H1 (cell line): ENCODE data around the gene CHMP6. TPM values are rescaled to one million over a fixed set of nuclear protein-coding genes. Genes with fewer than 3 reads are reported as not detected.

ENCODE experiments used
- CTCF ChIA-PET: fragments of 300-600 bp; sonication (Branson Sonifier 250); formaldehyde crosslinking; loops from one replicate; lab custom pipeline; 2021; ENCODE audit not compliant: partially characterized antibody; lab: Charles Lee
- POLR2A ChIA-PET: fragments of 300-600 bp; sonication (Branson Sonifier 250); formaldehyde crosslinking; loops from one replicate; lab custom pipeline; 2021; ENCODE audit warnings: inconsistent platforms; ENCODE audit not compliant: partially characterized antibody; lab: Charles Lee
- DNase-seq, 2 experiments: peaks; one replicate each; pipeline versions ENCODE4 v3.0.0 to v3.0.0-alpha.2; 2010 to 2022; ENCODE audit warnings: low spot score in 2 of 2, low read depth in 1 of 2, mixed read lengths in 1 of 2
- FAIRE-seq: peaks from 2 replicates; lab custom pipeline; 2011; peaks lifted over from hg19 to GRCh38; lab: Jason Lieb, UNC
- H2AFZ ChIP-seq: 2 replicates; pipeline ENCODE4 v1.8.1; 2012; ENCODE audit warnings: low read length, inconsistent platforms
- H2AK5ac ChIP-seq: 2 replicates; pipeline ENCODE4 v1.6.1; 2013; ENCODE audit warnings: low read depth, low read length
- H2BK120ac ChIP-seq: replicated peaks from 2 replicates; pipeline ENCODE3; 2013; ENCODE audit warnings: low read depth, low read length, inconsistent platforms
- H2BK12ac ChIP-seq: 2 replicates; pipeline ENCODE4 v1.6.1; 2013; ENCODE audit warnings: low read depth, low read length
- H2BK15ac ChIP-seq: 2 replicates; pipeline ENCODE4 v1.6.1; 2013; ENCODE audit warnings: low read length
- H2BK20ac ChIP-seq: 2 replicates; pipeline ENCODE4 v1.6.1; 2013; ENCODE audit warnings: low read length
- H2BK5ac ChIP-seq: 2 replicates; pipeline ENCODE4 v1.6.1; 2013; ENCODE audit warnings: low read depth, low read length
- H3K14ac ChIP-seq: 2 replicates; pipeline ENCODE4 v1.6.1; 2013; ENCODE audit warnings: inconsistent platforms; ENCODE audit not compliant: insufficient read length
- H3K18ac ChIP-seq: 2 replicates; pipeline ENCODE4 v1.6.1; 2013; ENCODE audit warnings: low read length; ENCODE audit errors: extremely low read depth
- H3K23ac ChIP-seq: 2 replicates; pipeline ENCODE4 v1.6.1; 2013; ENCODE audit warnings: inconsistent platforms; ENCODE audit not compliant: insufficient read length
- H3K23me2 ChIP-seq: 2 replicates; pipeline ENCODE4 v1.6.1; 2013; ENCODE audit warnings: low read depth, low read length
- H3K27ac ChIP-seq: 2 replicates; pipeline ENCODE4 v1.6.1; 2011; ENCODE audit warnings: low read depth, low read length, inconsistent platforms
- H3K27me3 ChIP-seq, 4 experiments: replicated peaks in 1 of 4; 1 replicate in 1 of 4; 2 replicates in 3 of 4; pipeline versions ENCODE4 v1.6.1 to v1.8.1; 2011 to 2013; ENCODE audit warnings: low read length in 3 of 4, mild to moderate bottlenecking in 3 of 4, inconsistent platforms in 2 of 4, mixed read lengths in 2 of 4, moderate library complexity in 1 of 4; ENCODE audit not compliant: control insufficient read depth in 3 of 4, insufficient read depth in 3 of 4; ENCODE audit errors: extremely low read depth in 1 of 4
- H3K36me3 ChIP-seq, 4 experiments: 2 replicates each; pipeline versions ENCODE4 v1.6.1 to v1.8.1; 2011 to 2013; ENCODE audit warnings: mild to moderate bottlenecking in 4 of 4, low read length in 3 of 4, moderate library complexity in 2 of 4, control low read depth in 1 of 4, inconsistent platforms in 1 of 4; ENCODE audit not compliant: insufficient read depth in 4 of 4, control insufficient read depth in 2 of 4
- H3K4ac ChIP-seq: replicated peaks from 2 replicates; pipeline ENCODE3; 2013; ENCODE audit warnings: low read length, low read depth, mixed read lengths, inconsistent platforms; ENCODE audit not compliant: insufficient read length
- H3K4me1 ChIP-seq, 4 experiments: replicated peaks in 1 of 4; 1 replicate in 1 of 4; 2 replicates in 3 of 4; pipeline versions ENCODE4 v1.6.1 to v1.8.1; 2011 to 2013; ENCODE audit warnings: low read length in 3 of 4, inconsistent platforms in 2 of 4, mixed read lengths in 1 of 4; ENCODE audit not compliant: insufficient read depth in 4 of 4, control insufficient read depth in 3 of 4
- H3K4me2 ChIP-seq, 2 experiments: 2 replicates each; pipeline versions ENCODE4 v1.6.1 to v1.8.1; 2011 to 2013; ENCODE audit warnings: low read depth in 2 of 2, low read length in 2 of 2, control low read depth in 1 of 2, inconsistent platforms in 1 of 2, mild to moderate bottlenecking in 1 of 2; ENCODE audit not compliant: insufficient read depth in 1 of 2
- H3K4me3 ChIP-seq, 4 experiments: fragments of 200-600, 300-600 bp in 1 of 4; sonication (generic), shearing (Covaris generic), sonication (Bioruptor Twin) in 1 of 4; 2 replicates each; pipeline versions ENCODE4 v1.5.1 to v1.8.1; 2011 to 2016; ENCODE audit warnings: low read length in 4 of 4, low read depth in 3 of 4, control low read depth in 2 of 4, inconsistent platforms in 2 of 4, mild to moderate bottlenecking in 2 of 4, mixed read lengths in 1 of 4, moderate library complexity in 1 of 4; ENCODE audit not compliant: insufficient read depth in 2 of 4; ENCODE audit errors: extremely low read depth in 1 of 4
- H3K56ac ChIP-seq: replicated peaks from 2 replicates; pipeline ENCODE3; 2013; ENCODE audit warnings: low read depth, mild to moderate bottlenecking, mixed read lengths, low read length, inconsistent platforms; ENCODE audit not compliant: insufficient read length
- H3K79me1 ChIP-seq: 2 replicates; pipeline ENCODE4 v1.6.1; 2013; ENCODE audit warnings: low read depth, low read length, control low read depth
- H3K79me2 ChIP-seq, 2 experiments: 2 replicates each; pipeline versions ENCODE4 v1.6.1 to v1.8.1; 2012 to 2013; ENCODE audit warnings: low read length in 2 of 2, mild to moderate bottlenecking in 2 of 2, inconsistent platforms in 1 of 2; ENCODE audit not compliant: insufficient read depth in 2 of 2, control insufficient read depth in 1 of 2
- H3K9ac ChIP-seq, 4 experiments: replicated peaks in 1 of 4; 1 replicate in 1 of 4; 2 replicates in 3 of 4; pipeline versions ENCODE4 v1.6.1 to v1.8.1; 2011 to 2013; ENCODE audit warnings: low read depth in 3 of 4, low read length in 3 of 4, control low read depth in 2 of 4, mild to moderate bottlenecking in 2 of 4, moderate library complexity in 2 of 4, inconsistent platforms in 1 of 4; ENCODE audit errors: extremely low read depth in 1 of 4
- H3K9me3 ChIP-seq, 2 experiments: 2 replicates each; pipeline versions ENCODE4 v1.6.1 to v1.8.1; 2012 to 2013; ENCODE audit warnings: mild to moderate bottlenecking in 2 of 2, moderate library complexity in 2 of 2, control low read depth in 1 of 2, inconsistent platforms in 1 of 2, low read depth in 1 of 2, low read length in 1 of 2, mixed read lengths in 1 of 2; ENCODE audit not compliant: insufficient read depth in 2 of 2
- H4K20me1 ChIP-seq, 2 experiments: replicated peaks in 1 of 2; 2 replicates each; pipeline versions ENCODE3 to v1.8.1; 2011 to 2013; ENCODE audit warnings: inconsistent platforms in 2 of 2, low read length in 2 of 2, mild to moderate bottlenecking in 1 of 2; ENCODE audit not compliant: insufficient read depth in 2 of 2, control insufficient read depth in 1 of 2
- H4K5ac ChIP-seq: 2 replicates; pipeline ENCODE4 v1.6.1; 2013; ENCODE audit warnings: low read length, low read depth, mixed read lengths, inconsistent platforms; ENCODE audit not compliant: insufficient read length
- H4K8ac ChIP-seq: 2 replicates; pipeline ENCODE4 v1.8.0; 2013; ENCODE audit warnings: mild to moderate bottlenecking, moderate library complexity, low read length, inconsistent platforms; ENCODE audit not compliant: insufficient read depth; ENCODE audit errors: extremely low read depth
- H4K91ac ChIP-seq: replicated peaks from 2 replicates; pipeline ENCODE3; 2013; ENCODE audit warnings: low read length, mixed read lengths, inconsistent platforms; ENCODE audit not compliant: insufficient read length
- CBX5 ChIP-seq: fragments of 300-800, 300-1000 bp; sonication (generic); IDR thresholded peaks from 2 replicates; pipeline ENCODE4 v1.7.1; 2016; ENCODE audit warnings: antibody characterized with exemption, low read length, low read depth
- EGR1 ChIP-seq: IDR thresholded peaks from 2 replicates; pipeline ENCODE4 v1.6.1; 2011; ENCODE audit warnings: low read depth, low read length, borderline replicate concordance
- FOSL1 ChIP-seq: IDR thresholded peaks from 2 replicates; pipeline ENCODE4 v1.6.1; 2011; ENCODE audit warnings: mild to moderate bottlenecking, low read depth, low read length, moderate library complexity; ENCODE audit not compliant: insufficient read depth
- MAX ChIP-seq: IDR thresholded peaks from 2 replicates; pipeline ENCODE4 v1.6.1; 2012; ENCODE audit warnings: inconsistent platforms
- RAD21 ChIP-seq, 2 experiments: IDR thresholded peaks in 1 of 2; conservative IDR thresholded peaks in 1 of 2; 2 replicates each; pipeline ENCODE4 v1.6.1; 2011; ENCODE audit warnings: low read depth in 2 of 2, low read length in 2 of 2, improper control_type of control experiment in 1 of 2, inconsistent platforms in 1 of 2, mild to moderate bottlenecking in 1 of 2, moderate library complexity in 1 of 2
- WGBS, 2 experiments: shearing (Covaris generic) in 1 of 2; methylation state at CpG; one replicate each; pipeline versions ENCODE4 v1.1.6 to v1.1.7; 2013 to 2015; ENCODE audit warnings: low lambda C conversion rate in 2 of 2, mixed read lengths in 2 of 2, inconsistent platforms in 1 of 2, low coverage in 1 of 2, missing lambda C conversion rate in 1 of 2; ENCODE audit not compliant: insufficient replicate concordance in 2 of 2, insufficient coverage in 1 of 2, insufficient read length in 1 of 2; ENCODE audit errors: extremely low coverage in 1 of 2, missing lambda C conversion rate in 1 of 2; 5-methylcytosine and 5-hydroxymethylcytosine counted together
- polyA plus RNA-seq, 7 experiments: library from polyadenylated mRNA; depleted of rRNA in 3 of 7; stranded (reverse) in 5 of 7; unstranded in 2 of 7; fragments of >200 nt in 5 of 7; fragments of 200-250 nt in 2 of 7; gene quantifications; 1 replicate in 5 of 7; 2 replicates in 1 of 7; 4 replicates in 1 of 7; pipeline versions ENCODE4 v1.2.1 to v1.2.3, GENCODE V29; 2011 to 2013; ENCODE audit warnings: missing spikeins in 2 of 7, mixed read lengths in 2 of 7
- total RNA-seq: library from RNA; stranded (reverse); fragmentation: NEBNext Ultra II Directional; extraction: Animal tissue kit (Norgen Biotek cat#: 25700); gene quantifications from 2 replicates; pipeline ENCODE4 v1.2.1, GENCODE V29; 2021

The CHMP6 gene
- total and polyA plus RNA-seq, 2 of the 8 experiments (the other 6 are each of a cell fraction or from before 2014, with no cell fraction given): 15.7 to 24.3 TPM

GRCh38 chr17:80989586-80989913 is 2.1 kb upstream of the CHMP6 start:
- POLR2A ChIA-PET: interaction anchor here (1.5 to 1.7 kb wide), 2 partner anchors 10 to 12 kb away, joined by 3 to 6 read pairs; no protein-coding TSS in a partner anchor
- DNase-seq: no peak
- H3K23ac ChIP-seq: no peak overlapping the region
- H3K9me3 ChIP-seq: no peaks in the 10 kb centered on the region
- H3K9ac ChIP-seq: no peak overlapping the region
- H2BK120ac ChIP-seq: no peak overlapping the region
- H3K27ac ChIP-seq: no peak overlapping the region
- H2AK5ac ChIP-seq: no peak overlapping the region
- peaks cover 4% of the 10 kb centered on the region; the same call in 1 of the 2 replicates for H3K79me1 ChIP-seq
- H3K79me2 ChIP-seq: no peaks in the 10 kb centered on the region; a peak in 1 of 4 replicates
- no peak for FAIRE-seq
- peaks cover 0 to 5% (median 3%) of the 10 kb centered on the region in 4 experiments; a peak in 5 of 7 replicates for H3K4me1 ChIP-seq
- no peak overlapping the region for H4K5ac ChIP-seq
- no peak overlapping the region for H2BK20ac ChIP-seq
- peaks cover 0 to 7% (median 3%) of the 10 kb centered on the region in 4 experiments; a peak in 5 of 7 replicates for H3K27me3 ChIP-seq
- H3K4ac ChIP-seq: no peak overlapping the region
- no peak overlapping the region for H4K91ac ChIP-seq
- peaks cover 0 to 9% of the 10 kb centered on the region in 2 experiments for H4K20me1 ChIP-seq
- CTCF ChIA-PET: interaction anchor here (1.0 to 2.0 kb wide), 8 partner anchors 9 to 427 kb away, joined by 3 to 9 read pairs (median 5); no protein-coding TSS in a partner anchor
- H2BK15ac ChIP-seq: no peak overlapping the region
- H3K23me2 ChIP-seq: peaks cover 5% of the 10 kb centered on the region; the same call in 1 of the 2 replicates
- 90% methylated on average over 11 of the region's 11 CpGs; no CpG with 5 or more reads in 1 of the 2 experiments for WGBS, 2 experiments
- H2BK5ac ChIP-seq: no peak overlapping the region
- H3K36me3 ChIP-seq: no peaks in the 10 kb centered on the region
- no peak overlapping the region for H2AFZ ChIP-seq
- H2BK12ac ChIP-seq: no peak overlapping the region
- no peak overlapping the region for H3K4me3 ChIP-seq
- H4K8ac ChIP-seq: no peak overlapping the region
- no peak overlapping the region for H3K14ac ChIP-seq
- no peak overlapping the region for H3K18ac ChIP-seq
- H3K56ac ChIP-seq: no peak overlapping the region
- H3K4me2 ChIP-seq: no peak overlapping the region
- TF ChIP-seq RAD21 (IDR thresholded peaks at IDR 0.05 in 1 of 2, conservative IDR thresholded peaks at IDR 0.05 in 1 of 2; ENCODE audit: low read depth in 2 of 2, low read length in 2 of 2): no peak
- no peak for TF ChIP-seq FOSL1
- no peak for TF ChIP-seq EGR1
- TF ChIP-seq MAX: no peak
- TF ChIP-seq CBX5: no peak
